HepG2 (cell line): Measurements from ENCODE around the gene SECISBP2L. TPM values are rescaled to one million over a fixed set of nuclear protein-coding genes. Genes with fewer than 3 reads are reported as not detected.

Experiments used
- AFF4 ChIP-seq: sonication (generic); formaldehyde crosslinking; IDR thresholded peaks from 2 replicates; pipeline ENCODE4 v1.4.0; 2020; ENCODE audit warnings: missing genetic modification reagents
- ATF7 ChIP-seq, 2 experiments: fragments of 450-650 bp in 1 of 2; sonication (generic) in 1 of 2; formaldehyde crosslinking in 1 of 2; IDR thresholded peaks; 2 replicates each; pipeline versions ENCODE4 v1.4.0 to v1.6.1; 2016 to 2020; ENCODE audit warnings: antibody characterized with exemption in 1 of 2, mild to moderate bottlenecking in 1 of 2, missing genetic modification reagents in 1 of 2
- MAFF ChIP-seq: IDR thresholded peaks from 2 replicates; pipeline ENCODE4 v1.6.1; 2011; ENCODE audit warnings: low read depth, low read length, improper control_type of control experiment
- NAIF1 ChIP-seq: sonication (generic); formaldehyde crosslinking; IDR thresholded peaks from 2 replicates; pipeline ENCODE4 v1.5.0; 2020; ENCODE audit warnings: mild to moderate bottlenecking, missing genetic modification reagents, borderline replicate concordance
- PAXIP1 ChIP-seq: sonication (generic); formaldehyde crosslinking; conservative IDR thresholded peaks from 2 replicates; pipeline ENCODE4 v1.4.0; 2020; ENCODE audit warnings: mild to moderate bottlenecking, missing genetic modification reagents, moderate library complexity
- RAD51 ChIP-seq: fragments of 450-650 bp; IDR thresholded peaks from 2 replicates; pipeline ENCODE4 v1.6.1; 2016; ENCODE audit warnings: borderline replicate concordance
- TFDP1 ChIP-seq: IDR thresholded peaks from 2 replicates; pipeline ENCODE4 v1.6.1; 2016; ENCODE audit warnings: missing compliant biosample characterization, missing genetic modification reagents, borderline replicate concordance
- U2AF2 ChIP-seq: fragments of 200-400 bp; formaldehyde crosslinking; IDR thresholded peaks from 2 replicates; pipeline ENCODE4 v1.6.1; 2017; ENCODE audit warnings: low read depth, mild to moderate bottlenecking, low read length
- ZNF142 ChIP-seq: sonication (generic); formaldehyde crosslinking; IDR thresholded peaks from 2 replicates; pipeline ENCODE4 v1.4.0; 2020; ENCODE audit warnings: missing genetic modification reagents
- ZNF335 ChIP-seq: sonication (generic); formaldehyde crosslinking; IDR thresholded peaks from 2 replicates; pipeline ENCODE4 v1.4.0; 2020; ENCODE audit warnings: missing genetic modification reagents
- ZNF558 ChIP-seq: sonication (generic); formaldehyde crosslinking; IDR thresholded peaks from 2 replicates; pipeline ENCODE4 v1.9.0; 2022; ENCODE audit warnings: mild to moderate bottlenecking, missing genetic modification reagents, borderline replicate concordance
- ZNF709 ChIP-seq: sonication (generic); formaldehyde crosslinking; IDR thresholded peaks from 2 replicates; pipeline ENCODE4 v1.5.0; 2020; ENCODE audit warnings: mild to moderate bottlenecking, missing genetic modification reagents
- ZNF766 ChIP-seq: sonication (generic); formaldehyde crosslinking; IDR thresholded peaks from 2 replicates; pipeline ENCODE4 v1.5.0; 2020; ENCODE audit warnings: missing genetic modification reagents, borderline replicate concordance
- polyA plus RNA-seq, 8 experiments: library from polyadenylated mRNA; depleted of rRNA in 3 of 8; stranded (reverse) in 7 of 8; unstranded in 1 of 8; fragments of >200 nt; fragmentation: Illumina TruSeq in 4 of 8; extraction: Trizol in 4 of 8; gene quantifications; 2 replicates each; pipeline versions ENCODE4 v1.2.1 to v1.2.3, GENCODE V29; 2011 to 2016; ENCODE audit warnings: low read depth in 4 of 8, missing spikeins in 1 of 8, mixed read lengths in 1 of 8; ENCODE audit not compliant: insufficient read depth in 1 of 8
- total RNA-seq, 5 experiments: library from RNA; depleted of rRNA; stranded (reverse); fragments of >200 nt; fragmentation: Illumina TruSeq; extraction: Trizol; gene quantifications; 2 replicates each; pipeline ENCODE4 v1.2.3, GENCODE V29; 2016; ENCODE audit warnings: low read depth in 1 of 5

Gene SECISBP2L
- total and polyA plus RNA-seq, 2 of the 13 experiments (the other 11 are each of a cell fraction or from before 2014, with no cell fraction given): 13.9 to 15.6 TPM

DNA sequence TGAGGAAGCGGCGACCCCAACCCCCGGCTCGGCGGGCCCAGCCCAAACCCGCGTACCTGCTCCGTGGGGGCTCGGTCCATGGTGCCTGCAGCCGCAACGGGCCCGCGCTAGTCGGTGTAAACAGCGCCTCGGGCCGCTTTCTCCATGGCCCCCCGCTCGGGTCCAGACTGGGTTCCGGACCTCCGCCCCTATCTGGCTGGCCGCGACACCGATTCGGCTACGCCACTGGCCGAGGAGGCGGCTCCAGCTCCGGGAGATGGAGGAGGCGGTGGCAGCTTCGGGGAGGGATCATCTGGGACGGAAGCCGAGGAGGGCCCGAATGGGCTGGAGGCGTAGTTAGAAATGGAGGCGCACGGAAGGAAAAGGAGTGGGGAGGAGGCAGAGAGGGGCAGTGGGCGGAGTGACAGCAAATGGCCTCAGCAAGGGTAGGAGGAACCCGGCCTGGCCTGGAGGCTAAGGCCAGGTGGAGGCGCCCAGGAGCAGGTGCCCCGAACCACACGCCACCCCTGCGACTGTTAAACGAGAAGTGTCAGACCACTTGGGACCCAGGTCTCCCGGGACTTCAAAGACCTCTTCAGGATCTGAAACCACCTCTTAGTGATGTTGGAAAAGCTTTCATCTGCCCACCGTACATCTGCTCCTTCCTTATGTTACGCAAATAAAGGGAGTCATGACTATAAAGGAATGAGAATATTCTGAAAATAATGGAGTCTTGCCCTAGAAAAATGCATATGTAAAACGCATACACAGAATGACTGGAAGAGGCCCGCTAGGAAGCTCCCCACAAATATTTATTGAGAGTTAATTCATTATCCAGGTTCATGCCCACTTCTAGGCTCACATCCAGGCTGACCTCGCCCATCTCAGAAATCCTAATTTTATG is at the start of gene SECISBP2L (continued):
- no peak for TF ChIP-seq AFF4 (CRISPR knock-in tag)
- no peak for TF ChIP-seq ZNF142 (CRISPR knock-in tag)
- peak; percentile 85 for TF ChIP-seq ZNF709
- no peak for TF ChIP-seq RAD51
- TF ChIP-seq MAFF: no peak
- peak; percentile 65; the same call in 1 of the 2 replicates for TF ChIP-seq ZNF766
- peak; percentile 74 for TF ChIP-seq PAXIP1 (CRISPR knock-in tag)
- TF ChIP-seq ATF7 (IDR thresholded peaks at IDR 0.05): 0 out of 2 replicates have a peak, but pooled peaks have one; percentile 13
- TF ChIP-seq ATF7 (CRISPR knock-in tag; IDR thresholded peaks at IDR 0.05): peak; percentile 42
- TF ChIP-seq U2AF2: no peak
- peak; percentile 73; the same call in 1 of the 2 replicates for TF ChIP-seq NAIF1 (CRISPR knock-in tag)
- no peak; the same call in 1 of the 2 replicates for TF ChIP-seq ZNF335 (CRISPR knock-in tag)
- TF ChIP-seq ZNF558 (CRISPR knock-in tag): no peak; the same call in 1 of the 2 replicates
- peak; percentile 35; the same call in 1 of the 2 replicates for TF ChIP-seq TFDP1 (CRISPR knock-in tag)
